ENCODE measurements around the gene BEGAIN. TPM values are rescaled to one million over a fixed set of nuclear protein-coding genes. Genes with fewer than 3 reads are reported as not detected.

Gene BEGAIN
- total and polyA plus RNA-seq, 2 donors, result 1.8 to 3.1 TPM

DNA sequence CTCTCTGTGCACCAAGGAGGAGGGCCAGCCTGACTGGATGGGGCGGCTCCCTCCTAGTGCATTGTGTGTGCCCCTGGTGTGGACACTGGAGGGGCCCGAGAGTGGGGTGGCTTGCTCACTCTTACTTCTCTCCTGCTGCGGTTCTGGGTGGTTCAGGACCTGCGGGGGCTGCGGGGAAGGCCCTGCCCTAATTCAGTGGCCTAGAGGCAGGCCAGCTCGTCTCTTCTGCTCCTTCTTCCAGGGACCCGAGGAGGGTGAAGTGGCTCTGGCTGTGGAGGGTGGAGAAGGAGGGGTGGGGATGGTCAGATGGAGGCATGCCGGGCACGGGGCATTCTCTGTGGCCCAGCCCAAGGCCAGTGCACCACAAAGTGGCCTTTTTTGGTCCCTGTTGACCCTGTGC, 87.1 kb downstream of the BEGAIN start:
- Histone ChIP-seq H3K4me1 (ENCODE audit: insufficient read depth) (no peaks in the 10 kb centered on the region), H3K4me3 (ENCODE audit: low read depth, low read length) (no peak overlapping the region), H3K27ac (ENCODE audit: low read depth) (no peak overlapping the region), H3K36me3 (ENCODE audit: insufficient read depth) (no peaks in the 10 kb centered on the region)
- WGBS, result 89% methylated on average over 9 of the region's 9 CpGs
- DNase-seq (ENCODE audit: extremely low spot score), result no peak

DNA sequence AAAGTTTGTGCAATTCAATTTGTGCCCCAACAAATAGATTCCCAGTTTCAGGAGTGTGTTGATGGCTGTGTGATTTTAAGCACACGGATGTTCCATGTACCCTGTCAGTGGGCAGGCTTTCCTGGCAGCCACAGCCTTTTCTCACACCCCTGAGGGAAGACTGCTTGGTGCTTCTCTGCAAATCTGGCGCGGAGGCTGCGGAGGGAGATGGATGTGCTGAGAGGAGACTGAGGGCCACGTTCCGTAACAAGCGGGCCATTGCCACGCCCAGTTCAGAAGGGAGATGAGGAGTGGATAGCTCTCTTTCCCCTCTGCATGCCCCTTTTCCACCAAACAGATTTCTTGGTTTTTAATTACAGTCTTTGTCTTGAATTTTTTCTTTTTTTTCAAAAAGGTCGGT, 89.1 kb downstream of the BEGAIN start:
- H3K36me3 ChIP-seq (ENCODE audit: insufficient read depth), result no peaks in the 10 kb centered on the region
- no peak for DNase-seq (ENCODE audit: extremely low spot score)
- H3K27ac ChIP-seq (ENCODE audit: low read depth), result no peak overlapping the region
- 96% methylated on average over 9 of the region's 9 CpGs for WGBS
- no peaks in the 10 kb centered on the region for H3K4me1 ChIP-seq (ENCODE audit: insufficient read depth)
- no peak overlapping the region for H3K4me3 ChIP-seq (ENCODE audit: low read depth, low read length)

DNA sequence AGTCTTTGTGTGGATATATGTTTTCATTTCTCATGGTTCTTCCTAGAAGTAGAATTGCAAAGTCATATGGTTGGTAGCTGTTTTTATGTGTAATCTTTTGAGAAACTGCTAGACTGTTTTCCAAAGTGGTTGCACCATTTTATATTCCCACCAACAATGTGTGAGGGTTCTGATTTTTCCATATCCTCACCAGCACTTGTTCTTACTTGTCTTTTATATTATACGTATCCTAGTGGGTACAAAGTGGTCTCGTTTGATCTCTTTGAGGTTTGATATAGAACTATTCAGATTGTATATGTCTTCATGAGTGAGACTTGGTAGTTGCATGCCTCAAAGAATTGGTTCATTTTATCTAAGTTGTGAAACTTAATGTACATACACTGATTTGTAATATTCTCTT, 91.3 kb downstream of the BEGAIN start:
- DNase-seq (ENCODE audit: extremely low spot score), result no peak
- Histone ChIP-seq H3K27ac (ENCODE audit: low read depth) (no peak overlapping the region), H3K4me1 (ENCODE audit: insufficient read depth) (no peaks in the 10 kb centered on the region), H3K36me3 (ENCODE audit: insufficient read depth) (no peaks in the 10 kb centered on the region), H3K4me3 (ENCODE audit: low read depth, low read length) (no peak overlapping the region)
- 98% methylated on average over 2 of the region's 2 CpGs for WGBS

DNA sequence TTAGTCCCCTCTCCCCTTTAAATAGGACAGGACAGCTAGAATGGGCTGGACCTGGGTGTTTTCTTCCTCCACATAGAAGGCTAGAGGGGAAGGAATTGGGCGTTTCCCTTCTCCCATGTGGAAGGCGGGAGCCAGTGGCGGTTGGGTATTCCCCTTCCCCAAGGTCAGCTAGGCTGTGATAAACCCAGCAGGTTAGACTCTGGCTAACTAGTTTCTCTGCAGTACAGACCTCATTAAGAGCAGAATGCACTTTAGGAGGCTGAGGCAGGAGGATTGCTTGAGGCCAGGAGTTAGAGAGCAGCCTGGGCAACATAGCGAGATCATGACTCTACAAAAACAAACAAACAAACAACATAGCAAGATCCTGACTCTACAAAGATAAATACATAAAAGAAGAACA, 92.6 kb downstream of the BEGAIN start:
- Histone ChIP-seq H3K36me3 (ENCODE audit: insufficient read depth) (no peaks in the 10 kb centered on the region), H3K4me3 (ENCODE audit: low read depth, low read length) (no peak overlapping the region), H3K27ac (ENCODE audit: low read depth) (no peak overlapping the region), H3K4me1 (ENCODE audit: insufficient read depth) (no peaks in the 10 kb centered on the region)
- DNase-seq (ENCODE audit: extremely low spot score), result no peak
- 94% methylated on average over 4 of the region's 4 CpGs for WGBS

DNA sequence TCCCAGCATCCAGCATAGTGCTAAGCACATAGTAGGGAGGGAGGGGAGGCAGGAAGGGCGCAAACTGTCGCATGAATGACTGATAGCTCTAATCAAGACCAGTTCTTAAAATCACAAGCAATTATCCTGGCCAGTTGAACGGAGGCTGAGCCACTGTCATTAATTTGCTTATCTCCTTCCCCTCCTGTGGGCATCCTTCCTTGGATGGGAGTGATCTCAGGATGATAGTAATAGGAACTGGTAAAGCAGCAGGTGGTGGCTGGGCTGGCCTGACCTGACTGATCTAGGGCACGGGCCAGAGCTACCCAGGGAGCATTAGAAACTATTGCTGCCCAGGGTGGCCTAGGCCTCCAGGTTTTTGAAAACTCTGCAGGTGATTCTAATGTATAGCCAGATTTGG, 97.0 kb downstream of the BEGAIN start:
- no peak for DNase-seq (ENCODE audit: extremely low spot score)
- Histone ChIP-seq H3K4me1 (ENCODE audit: insufficient read depth) (no peaks in the 10 kb centered on the region), H3K4me3 (ENCODE audit: low read depth, low read length) (no peak overlapping the region), H3K27ac (ENCODE audit: low read depth) (no peak overlapping the region), H3K36me3 (ENCODE audit: insufficient read depth) (no peaks in the 10 kb centered on the region)
- WGBS, result 89% methylated on average over 4 of the region's 4 CpGs

DNA sequence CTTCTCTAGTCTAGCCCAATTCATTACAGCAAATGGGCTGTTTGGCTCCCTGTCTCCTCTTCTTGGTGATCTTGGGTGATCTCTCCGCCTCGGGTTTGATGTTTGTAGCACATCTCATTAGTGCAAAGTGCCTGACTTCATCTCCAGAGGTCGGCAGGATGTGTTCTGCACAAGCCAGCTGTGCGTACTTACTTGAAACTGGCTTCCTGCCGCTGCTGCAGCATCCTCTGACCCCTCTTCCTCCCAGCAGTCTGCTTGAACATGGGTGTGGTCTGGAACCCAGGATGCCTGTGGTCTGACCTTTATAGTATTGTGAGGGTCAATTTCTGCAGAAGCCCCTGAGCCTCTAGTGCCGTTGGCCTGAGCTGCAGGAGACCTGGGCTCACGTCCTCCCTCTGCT, 99.2 kb downstream of the BEGAIN start:
- no peak for DNase-seq (ENCODE audit: extremely low spot score)
- H3K4me3 ChIP-seq (ENCODE audit: low read depth, low read length), result no peak overlapping the region
- H3K36me3 ChIP-seq (ENCODE audit: insufficient read depth), result no peaks in the 10 kb centered on the region
- H3K4me1 ChIP-seq (ENCODE audit: insufficient read depth), result no peaks in the 10 kb centered on the region
- H3K27ac ChIP-seq (ENCODE audit: low read depth), result no peak overlapping the region
- WGBS, result 69% methylated on average over 7 of the region's 7 CpGs

DNA sequence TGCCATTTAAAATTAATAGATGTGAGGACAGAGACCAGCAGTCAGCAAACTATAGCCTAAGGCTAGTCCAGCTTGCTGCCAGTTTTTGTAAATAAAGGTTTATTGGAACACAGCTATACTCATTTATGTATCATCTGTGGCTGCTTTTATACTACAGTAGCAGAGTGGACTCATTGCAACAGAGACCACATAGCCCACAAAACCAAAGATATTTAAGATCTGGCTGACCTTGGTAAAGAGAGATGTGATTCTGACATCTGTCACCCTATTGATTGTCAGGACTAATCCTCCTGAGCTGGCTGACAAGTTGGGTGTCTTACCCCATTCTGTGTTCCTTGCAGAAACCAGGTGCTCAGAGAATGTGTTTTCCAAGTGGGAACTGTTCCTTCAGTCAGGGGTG, 99.9 kb downstream of the BEGAIN start:
- no peak for DNase-seq (ENCODE audit: extremely low spot score)
- Histone ChIP-seq H3K4me3 (ENCODE audit: low read depth, low read length) (no peak overlapping the region), H3K27ac (ENCODE audit: low read depth) (no peak overlapping the region), H3K36me3 (ENCODE audit: insufficient read depth) (no peaks in the 10 kb centered on the region), H3K4me1 (ENCODE audit: insufficient read depth) (no peaks in the 10 kb centered on the region)

Small RNA genes lying within 50 kb of the gene (small RNA-seq; reads per million reads assigned to genes)
- not detected for gene RN7SKP92

Other genes with a start within 250 kb of the BEGAIN start
- gene WDR25, start 210.9 kb downstream of the BEGAIN start, total RNA-seq, result 9.5 TPM
- gene WDR25, start 210.9 kb downstream of the BEGAIN start, polyA plus RNA-seq, result 9.0 TPM
- gene DLK1, start 139.5 kb upstream of the BEGAIN start, total RNA-seq, result 87.3 TPM
- gene DLK1, start 139.5 kb upstream of the BEGAIN start, polyA plus RNA-seq, result 7.1 TPM
- 530 TPM for gene MEG3, start 238.7 kb upstream of the BEGAIN start, total RNA-seq
- gene MEG3, start 238.7 kb upstream of the BEGAIN start, polyA plus RNA-seq, result 53.0 TPM